SK-N-SH treated with all-trans-retinoic acid at 6 μM for 48 hours (cell line): Measurements from ENCODE around the gene CD19.
A peak's percentile ranks its signal among the peaks of the same experiment; 100 is the strongest.

ENCODE experiments used
- ATAC-seq: fragments of 200-7000 bp; cut with Tn5 transposase; 3 replicates; pipeline ENCODE4 v1.9.1; 2020; ENCODE audit warnings: mild to moderate bottlenecking, moderate library complexity
- CREB5 ChIP-seq: fragments of 250-450 bp; sonication (Bioruptor Pico); IDR thresholded peaks from 2 replicates; pipeline ENCODE4 v1.5.1; 2020; ENCODE audit warnings: low read depth, mild to moderate bottlenecking, moderate library complexity
- CSDC2 ChIP-seq: fragments of 250-450 bp; sonication (Bioruptor Pico); IDR thresholded peaks from 2 replicates; pipeline ENCODE4 v1.5.0; 2020; ENCODE audit warnings: mild to moderate bottlenecking, moderate library complexity
- CSRNP3 ChIP-seq: fragments of 250-450 bp; sonication (Bioruptor Pico); IDR thresholded peaks from 2 replicates; pipeline ENCODE4 v1.5.1; 2021; ENCODE audit warnings: mild to moderate bottlenecking, moderate library complexity
- ESRRG ChIP-seq: fragments of 250-450 bp; sonication (Bioruptor Pico); IDR thresholded peaks from 2 replicates; pipeline ENCODE4 v1.6.1; 2021; ENCODE audit warnings: mild to moderate bottlenecking
- GLIS3 ChIP-seq: fragments of 250-450 bp; sonication (Bioruptor Pico); IDR thresholded peaks from 2 replicates; pipeline ENCODE4 v1.5.0; 2020; ENCODE audit warnings: mild to moderate bottlenecking, moderate library complexity
- OSR1 ChIP-seq: fragments of 250-450 bp; sonication (Bioruptor Pico); IDR thresholded peaks from 2 replicates; pipeline ENCODE4 v1.8.0; 2022; ENCODE audit warnings: moderate library complexity, mild to moderate bottlenecking, inconsistent platforms
- PATZ1 ChIP-seq: fragments of 250-450 bp; sonication (Bioruptor Pico); IDR thresholded peaks from 2 replicates; pipeline ENCODE4 v1.8.0; 2020; ENCODE audit warnings: mild to moderate bottlenecking, moderate library complexity, borderline replicate concordance
- POU6F1 ChIP-seq: fragments of 250-450 bp; sonication (Bioruptor Pico); IDR thresholded peaks from 2 replicates; pipeline ENCODE4 v1.8.0; 2021; ENCODE audit warnings: low read depth, mild to moderate bottlenecking, moderate library complexity, borderline replicate concordance
- PPARA ChIP-seq: fragments of 250-450 bp; sonication (Bioruptor Pico); IDR thresholded peaks from 2 replicates; pipeline ENCODE4 v1.5.0; 2020; ENCODE audit warnings: mild to moderate bottlenecking, borderline replicate concordance
- RARB ChIP-seq: fragments of 250-450 bp; sonication (Bioruptor Pico); IDR thresholded peaks from 2 replicates; pipeline ENCODE4 v1.8.0; 2021; ENCODE audit warnings: mild to moderate bottlenecking, moderate library complexity
- SNAI2 ChIP-seq: fragments of 250-450 bp; sonication (Bioruptor Pico); IDR thresholded peaks from 2 replicates; pipeline ENCODE4 v1.5.0; 2020; ENCODE audit warnings: mild to moderate bottlenecking, moderate library complexity
- TCF4 ChIP-seq: fragments of 250-450 bp; sonication (Bioruptor Pico); IDR thresholded peaks from 2 replicates; pipeline ENCODE4 v1.8.0; 2021; ENCODE audit warnings: mild to moderate bottlenecking, moderate library complexity, borderline replicate concordance
- TOX ChIP-seq: fragments of 250-450 bp; sonication (Bioruptor Pico); IDR thresholded peaks from 2 replicates; pipeline ENCODE4 v1.8.0; 2021; ENCODE audit warnings: mild to moderate bottlenecking, moderate library complexity, borderline replicate concordance
- TSHZ2 ChIP-seq: fragments of 250-450 bp; sonication (Bioruptor Pico); IDR thresholded peaks from 2 replicates; pipeline ENCODE4 v1.5.0; 2020; ENCODE audit warnings: mild to moderate bottlenecking, moderate library complexity
- ZC3H10 ChIP-seq: fragments of 250-450 bp; sonication (Bioruptor Pico); IDR thresholded peaks from 2 replicates; pipeline ENCODE4 v1.5.1; 2021; ENCODE audit warnings: mild to moderate bottlenecking, moderate library complexity
- ZFP3 ChIP-seq: fragments of 250-450 bp; sonication (Bioruptor Pico); IDR thresholded peaks from 2 replicates; pipeline ENCODE4 v1.5.0; 2020; ENCODE audit warnings: mild to moderate bottlenecking, moderate library complexity
- ZFP30 ChIP-seq: fragments of 450-650 bp; formaldehyde crosslinking; IDR thresholded peaks from 2 replicates; pipeline ENCODE4 v1.5.0; 2022; ENCODE audit warnings: mild to moderate bottlenecking, moderate library complexity
- ZNF565 ChIP-seq: fragments of 450-650 bp; formaldehyde crosslinking; conservative IDR thresholded peaks from 2 replicates; pipeline ENCODE4 v1.5.0; 2020; ENCODE audit warnings: low read depth, mild to moderate bottlenecking, moderate library complexity
- ZNF70 ChIP-seq: fragments of 450-650 bp; formaldehyde crosslinking; IDR thresholded peaks from 2 replicates; pipeline ENCODE4 v1.5.0; 2020; ENCODE audit warnings: mild to moderate bottlenecking, moderate library complexity
- ZNF8 ChIP-seq: fragments of 450-650 bp; formaldehyde crosslinking; IDR thresholded peaks from 2 replicates; pipeline ENCODE4 v1.5.0; 2020; ENCODE audit warnings: mild to moderate bottlenecking, moderate library complexity

CD19 gene

GRCh38 chr16:28943281-28943680, 11.5 kb downstream of the CD19 start:
- no peak for ATAC-seq
- TF ChIP-seq PATZ1 (CRISPR knock-in tag) (no peak), CSDC2 (CRISPR knock-in tag) (no peak), SNAI2 (CRISPR knock-in tag) (no peak), ZFP3 (no peak), ZFP30 (CRISPR knock-in tag) (no peak), OSR1 (CRISPR knock-in tag) (no peak), ZNF565 (CRISPR knock-in tag) (no peak), ZC3H10 (CRISPR knock-in tag) (no peak), CSRNP3 (CRISPR knock-in tag) (no peak), ZNF8 (CRISPR knock-in tag) (no peak), ESRRG (CRISPR knock-in tag) (no peak), TSHZ2 (CRISPR knock-in tag) (no peak), GLIS3 (CRISPR knock-in tag) (no peak)

- TF ChIP-seq OSR1 (CRISPR knock-in tag) (no peak), TSHZ2 (CRISPR knock-in tag) (no peak), TOX (CRISPR knock-in tag) (no peak), PATZ1 (CRISPR knock-in tag) (no peak), CREB5 (CRISPR knock-in tag) (no peak), ZNF70 (CRISPR knock-in tag) (no peak)
- no peak for ATAC-seq
These were observed 14.9 kb downstream of the CD19 start for GRCh38 chr16:28946681-28947080.

GRCh38 chr16:28950648-28951409, 19.1 kb downstream of the CD19 start, which contains the start of gene NFATC2IP:
Gene NFATC2IP, plus strand, starts transcription at chr16:28950937. Its CDS starts 75 bp downstream, at chr16:28951012.
- ATAC-seq, result peak; percentile 97
- no peak for TF ChIP-seq CREB5 (CRISPR knock-in tag)
- TF ChIP-seq TCF4 (CRISPR knock-in tag), result no peak
- no peak for TF ChIP-seq CSRNP3 (CRISPR knock-in tag)
- TF ChIP-seq RARB (CRISPR knock-in tag), result no peak
- TF ChIP-seq POU6F1 (CRISPR knock-in tag), result no peak
- no peak for TF ChIP-seq PPARA (CRISPR knock-in tag)
- no peak for TF ChIP-seq ZFP3
